Type B pancreatic cell (in vitro differentiated cells): ENCODE data around the gene DAB1. TPM values are rescaled to one million over a fixed set of nuclear protein-coding genes. Genes with fewer than 3 reads are reported as not detected.

ENCODE experiments used
- DNase-seq: peaks from one replicate; pipeline ENCODE4 v3.0.0; 2021; ENCODE audit warnings: mixed read lengths; ENCODE audit not compliant: unreplicated experiment; ENCODE audit errors: extremely low spot score
- H3K27ac Mint-ChIP-seq: 2 replicates; pipeline ENCODE4 v1.8.0; 2021; ENCODE audit warnings: mild to moderate bottlenecking, mixed read lengths
- H3K27me3 Mint-ChIP-seq: 2 replicates; pipeline ENCODE4 v1.8.0; 2021; ENCODE audit warnings: mixed read lengths
- H3K36me3 Mint-ChIP-seq: 2 replicates; pipeline ENCODE4 v1.8.0; 2021; ENCODE audit warnings: mixed read lengths
- H3K4me1 Mint-ChIP-seq: one replicate; pipeline ENCODE4 v1.8.0; 2021; ENCODE audit warnings: mixed read lengths; ENCODE audit not compliant: unreplicated experiment
- H3K4me3 Mint-ChIP-seq: 2 replicates; pipeline ENCODE4 v1.8.0; 2021; ENCODE audit warnings: mild to moderate bottlenecking, mixed read lengths
- H3K9me3 Mint-ChIP-seq: 2 replicates; pipeline ENCODE4 v1.8.0; 2021; ENCODE audit warnings: mixed read lengths
- CTCF ChIP-seq: fragments of 200-600 bp; sonication (generic); conservative IDR thresholded peaks from 2 replicates; pipeline ENCODE4 v1.5.0; 2021; ENCODE audit warnings: antibody characterized with exemption, mild to moderate bottlenecking
- total RNA-seq: library from RNA; stranded (reverse); gene quantifications from 2 replicates; pipeline ENCODE4 v1.2.1, GENCODE V29; 2021; ENCODE audit warnings: low replicate concordance

DAB1 gene
- total RNA-seq, 1 donor from 2014 or later = 7.3 TPM

GRCh38 chr1:56967355-56967754 is 456.5 kb downstream of the DAB1 start:
- no peak overlapping the region for H3K4me3 Mint-ChIP-seq
- no peak for DNase-seq
- no peak overlapping the region for H3K27ac Mint-ChIP-seq
- no peaks in the 10 kb centered on the region for H3K9me3 Mint-ChIP-seq
- H3K27me3 Mint-ChIP-seq = peaks cover 4% of the 10 kb centered on the region
- TF ChIP-seq CTCF = no peak
- H3K36me3 Mint-ChIP-seq = no peaks in the 10 kb centered on the region
- H3K4me1 Mint-ChIP-seq = no peaks in the 10 kb centered on the region

- no peak for DNase-seq
- no peaks in the 10 kb centered on the region for H3K4me1 Mint-ChIP-seq
- no peaks in the 10 kb centered on the region for H3K9me3 Mint-ChIP-seq
- no peak overlapping the region for H3K4me3 Mint-ChIP-seq
- no peak overlapping the region for H3K27ac Mint-ChIP-seq
- H3K27me3 Mint-ChIP-seq = peaks cover 4% of the 10 kb centered on the region
- no peaks in the 10 kb centered on the region for H3K36me3 Mint-ChIP-seq
- TF ChIP-seq CTCF = no peak
These were observed 457.2 kb downstream of the DAB1 start for GRCh38 chr1:56966698-56966999.

GRCh38 chr1:56965916-56966697 is 457.8 kb downstream of the DAB1 start, which contains the start of gene C8B:
C8B (minus strand) TSS chr1:56966015; CDS start chr1:56965948, 67 bp downstream.
- TF ChIP-seq CTCF = no peak
- Mint-ChIP-seq H3K27ac (no peak within 1 kb of the TSS), H3K9me3 (no peaks in the 10 kb centered on the region), H3K36me3 (no peaks in the 10 kb centered on the region), H3K4me1 (no peaks in the 10 kb centered on the region), H3K4me3 (no peak within 1 kb of the TSS), H3K27me3 (peaks cover 4% of the 10 kb centered on the region)
- DNase-seq = no peak

- Mint-ChIP-seq H3K27ac (no peak overlapping the region), H3K4me3 (no peak overlapping the region)
These were observed 458.7 kb downstream of the DAB1 start for GRCh38 chr1:56965191-56965590.

GRCh38 chr1:56964349-56965017 is 459.4 kb downstream of the DAB1 start:
- DNase-seq = no peak
- H3K27me3 Mint-ChIP-seq = peaks cover 4% of the 10 kb centered on the region
- H3K4me1 Mint-ChIP-seq = no peaks in the 10 kb centered on the region
- no peaks in the 10 kb centered on the region for H3K36me3 Mint-ChIP-seq
- H3K9me3 Mint-ChIP-seq = no peaks in the 10 kb centered on the region
- no peak for TF ChIP-seq CTCF
- H3K4me3 Mint-ChIP-seq = no peak overlapping the region
- no peak overlapping the region for H3K27ac Mint-ChIP-seq

More at GRCh38 chr1:56965191-56965590, 458.7 kb downstream of the DAB1 start:
- no peak for DNase-seq
- no peak for TF ChIP-seq CTCF
- no peaks in the 10 kb centered on the region for H3K36me3 Mint-ChIP-seq
- no peaks in the 10 kb centered on the region for H3K9me3 Mint-ChIP-seq
- peaks cover 4% of the 10 kb centered on the region for H3K27me3 Mint-ChIP-seq
- H3K4me1 Mint-ChIP-seq = no peaks in the 10 kb centered on the region
